Fibroblast of mammary gland (primary cell): ENCODE measurements around the gene NPLOC4.

Experiments used
- DNase-seq: peaks from one replicate; pipeline ENCODE4 v3.0.0-alpha.2; 2010; ENCODE audit warnings: low read depth
- H3K4me3 ChIP-seq: 2 replicates; pipeline ENCODE4 v1.5.1; 2011; ENCODE audit warnings: low read depth, mild to moderate bottlenecking, low read length, moderate library complexity; ENCODE audit not compliant: control insufficient read depth
- CTCF ChIP-seq: conservative IDR thresholded peaks from 2 replicates; pipeline ENCODE4 v1.5.1; 2011; ENCODE audit warnings: low read depth, low read length, inconsistent platforms; ENCODE audit not compliant: control insufficient read depth, insufficient read depth

The NPLOC4 gene

GRCh38 chr17:81536299-81537290, 100.3 kb downstream of the NPLOC4 start:
- H3K4me3 ChIP-seq = no peak overlapping the region
- DNase-seq = no peak
- no peak for TF ChIP-seq CTCF

GRCh38 chr17:81535480-81536298, 101.2 kb downstream of the NPLOC4 start:
- TF ChIP-seq CTCF = no peak
- no peak overlapping the region for H3K4me3 ChIP-seq
- DNase-seq = no peak

GRCh38 chr17:81535007-81535328, 101.9 kb downstream of the NPLOC4 start:
- TF ChIP-seq CTCF = no peak
- no peak overlapping the region for H3K4me3 ChIP-seq
- DNase-seq = no peak

GRCh38 chr17:81534157-81535006, 102.5 kb downstream of the NPLOC4 start:
- TF ChIP-seq CTCF = no peak
- no peak for DNase-seq
- H3K4me3 ChIP-seq = no peak overlapping the region

- no peak overlapping the region for H3K4me3 ChIP-seq
These were observed 103.4 kb downstream of the NPLOC4 start for GRCh38 chr17:81533339-81534141.

More at GRCh38 chr17:81533339-81534141, 103.4 kb downstream of the NPLOC4 start:
- TF ChIP-seq CTCF = no peak
- DNase-seq = no peak
